ENCODE results near the gene ROS1.

Gene ROS1

GRCh38 chr6:117309611-117310010 is 116.1 kb downstream of the ROS1 start:
- no peak for DNase-seq (ENCODE audit: low read depth in 3 of 3)

GRCh38 chr6:117309069-117309468 is 116.7 kb downstream of the ROS1 start:
- no peak for DNase-seq (ENCODE audit: low read depth in 3 of 3)

- no peak for DNase-seq (ENCODE audit: low read depth in 3 of 3)
These were observed 118.1 kb downstream of the ROS1 start for GRCh38 chr6:117307655-117308054.

- no peak for DNase-seq (ENCODE audit: low read depth in 3 of 3)
These were observed 119.4 kb downstream of the ROS1 start for GRCh38 chr6:117306227-117306790.

GRCh38 chr6:117304446-117304845 is 121.3 kb downstream of the ROS1 start:
- no peak for DNase-seq (ENCODE audit: low read depth in 3 of 3)

- DNase-seq (ENCODE audit: low read depth in 3 of 3): no peak
These were observed 122.4 kb downstream of the ROS1 start for GRCh38 chr6:117303323-117303722.

- DNase-seq (ENCODE audit: low read depth in 3 of 3): no peak
These were observed 126.8 kb downstream of the ROS1 start for GRCh38 chr6:117298941-117299340.

- no peak for DNase-seq (ENCODE audit: low read depth in 3 of 3)
These were observed 135.4 kb downstream of the ROS1 start for GRCh38 chr6:117290173-117290846.

- DNase-seq (ENCODE audit: low read depth in 3 of 3): no peak
These were observed 137.5 kb downstream of the ROS1 start for GRCh38 chr6:117288083-117288715.

GRCh38 chr6:117280922-117281321 is 144.8 kb downstream of the ROS1 start:
- DNase-seq (ENCODE audit: low read depth in 3 of 3): no peak

GRCh38 chr6:117276778-117277316 is 148.9 kb downstream of the ROS1 start:
- no peak for DNase-seq (ENCODE audit: low read depth in 3 of 3)

GRCh38 chr6:117275711-117276110 is 150.0 kb downstream of the ROS1 start:
- no peak for DNase-seq (ENCODE audit: low read depth in 3 of 3)

- DNase-seq (ENCODE audit: low read depth in 3 of 3): no peak
These were observed 150.5 kb downstream of the ROS1 start for GRCh38 chr6:117275205-117275604.

GRCh38 chr6:117272891-117273290 is 152.9 kb downstream of the ROS1 start:
- no peak for DNase-seq (ENCODE audit: low read depth in 3 of 3)

- DNase-seq (ENCODE audit: low read depth in 3 of 3): no peak
These were observed 153.5 kb downstream of the ROS1 start for GRCh38 chr6:117272032-117272866.

- no peak for DNase-seq (ENCODE audit: low read depth in 3 of 3)
These were observed 154.8 kb downstream of the ROS1 start for GRCh38 chr6:117270843-117271507.

- DNase-seq (ENCODE audit: low read depth in 3 of 3): no peak
These were observed 155.5 kb downstream of the ROS1 start for GRCh38 chr6:117270055-117270842.

GRCh38 chr6:117269638-117270054 is 156.1 kb downstream of the ROS1 start:
- DNase-seq (ENCODE audit: low read depth in 3 of 3): no peak

- no peak for DNase-seq (ENCODE audit: low read depth in 3 of 3)
These were observed 156.8 kb downstream of the ROS1 start for GRCh38 chr6:117268924-117269323.

GRCh38 chr6:117267766-117268534 is 157.8 kb downstream of the ROS1 start:
- no peak for DNase-seq (ENCODE audit: low read depth in 3 of 3)

Data from stimulated activated CD4-positive, alpha-beta T cell treated with anti-CD3 and anti-CD28 coated beads, TNF-alpha, amount 100 ng/mL, for 4 hours (primary cell).